CD14-positive monocyte (primary cell): ENCODE results near the gene MYO3B. TPM values are rescaled to one million over a fixed set of nuclear protein-coding genes. Genes with fewer than 3 reads are reported as not detected.

Experiments used
- DNase-seq, 3 donors: peaks; one replicate each; pipeline ENCODE4 v3.0.0-alpha.2; 2011 to 2022
- H2AFZ ChIP-seq: 2 replicates; pipeline ENCODE4 v1.6.0; 2012; ENCODE audit warnings: mild to moderate bottlenecking, low read depth, low read length, inconsistent platforms; ENCODE audit not compliant: insufficient read depth, poor library complexity, severe bottlenecking
- H3K27ac ChIP-seq, 2 donors: 1 replicate in 1 of 2; 2 replicates in 1 of 2; pipeline ENCODE4 v1.5.1; 2012 to 2013; ENCODE audit warnings: low read length in 2 of 2, control low read depth in 1 of 2, inconsistent platforms in 1 of 2, low read depth in 1 of 2, mild to moderate bottlenecking in 1 of 2
- H3K27me3 ChIP-seq, 2 donors: one replicate each; pipeline versions ENCODE4 v1.6.0 to v1.6.1; 2011 to 2013; ENCODE audit warnings: low read length in 2 of 2; ENCODE audit not compliant: control insufficient read depth in 2 of 2, insufficient read depth in 2 of 2
- H3K36me3 ChIP-seq, 2 donors: replicated peaks in 1 of 2; 1 replicate in 1 of 2; 2 replicates in 1 of 2; pipeline versions ENCODE4 v1.5.1 to v1.6.1; 2012 to 2013; ENCODE audit warnings: low read length in 2 of 2, control low read depth in 1 of 2, inconsistent platforms in 1 of 2, mild to moderate bottlenecking in 1 of 2; ENCODE audit not compliant: insufficient read depth in 2 of 2, control insufficient read depth in 1 of 2
- H3K4me1 ChIP-seq, 2 donors: 1 replicate in 1 of 2; 2 replicates in 1 of 2; pipeline versions ENCODE4 v1.5.1 to v1.6.1; 2012 to 2013; ENCODE audit warnings: low read length in 2 of 2, control low read depth in 1 of 2, inconsistent platforms in 1 of 2, mild to moderate bottlenecking in 1 of 2, moderate library complexity in 1 of 2; ENCODE audit not compliant: insufficient read depth in 2 of 2, control insufficient read depth in 1 of 2
- H3K4me2 ChIP-seq: replicated peaks from 2 replicates; pipeline ENCODE3; 2012; ENCODE audit warnings: low read length, moderate library complexity, mild to moderate bottlenecking; ENCODE audit not compliant: poor library complexity, severe bottlenecking; ENCODE audit errors: extremely low read depth
- H3K4me3 ChIP-seq, 3 experiments: fragments of 200-600 bp in 1 of 3; sonication (generic) in 1 of 3; replicated peaks in 1 of 3; 1 replicate in 2 of 3; 2 replicates in 1 of 3; pipeline ENCODE4 v1.5.1; 2011 to 2013; ENCODE audit warnings: low read length in 3 of 3, mild to moderate bottlenecking in 3 of 3, control low read depth in 2 of 3, low read depth in 2 of 3, inconsistent platforms in 1 of 3, moderate library complexity in 1 of 3
- H3K79me2 ChIP-seq: 2 replicates; pipeline ENCODE4 v1.6.0; 2012; ENCODE audit warnings: mild to moderate bottlenecking, control low read depth, inconsistent platforms, low read length, moderate library complexity; ENCODE audit not compliant: insufficient read depth
- H3K9ac ChIP-seq: 2 replicates; pipeline ENCODE4 v1.6.0; 2017; ENCODE audit warnings: low read length, mild to moderate bottlenecking; ENCODE audit not compliant: insufficient read depth, poor library complexity, severe bottlenecking
- H3K9me3 ChIP-seq, 2 donors: replicated peaks in 1 of 2; 1 replicate in 1 of 2; 2 replicates in 1 of 2; pipeline versions ENCODE4 v1.5.1 to v1.6.1; 2012 to 2013; ENCODE audit warnings: low read length in 2 of 2, control low read depth in 1 of 2; ENCODE audit not compliant: control insufficient read depth in 1 of 2, insufficient read depth in 1 of 2
- H4K20me1 ChIP-seq: 2 replicates; pipeline ENCODE4 v1.6.0; 2012; ENCODE audit warnings: mild to moderate bottlenecking, low read length, control low read depth, moderate library complexity; ENCODE audit not compliant: insufficient read depth
- H3K27ac Mint-ChIP-seq, 7 donors: one replicate each; pipeline ENCODE4 v1.8.0; 2020; ENCODE audit warnings: mild to moderate bottlenecking in 7 of 7, mixed read lengths in 7 of 7, moderate library complexity in 6 of 7, inconsistent platforms in 2 of 7
- H3K27me3 Mint-ChIP-seq, 3 donors: one replicate each; pipeline ENCODE4 v1.8.0; 2021 to 2022; ENCODE audit warnings: low read depth in 3 of 3, mild to moderate bottlenecking in 3 of 3, mixed read lengths in 3 of 3, moderate library complexity in 3 of 3, inconsistent platforms in 1 of 3
- H3K36me3 Mint-ChIP-seq, 2 donors: one replicate each; pipeline ENCODE4 v1.8.0; 2020; ENCODE audit warnings: mixed read lengths in 2 of 2, inconsistent platforms in 1 of 2, mild to moderate bottlenecking in 1 of 2
- H3K4me1 Mint-ChIP-seq: one replicate; pipeline ENCODE4 v1.8.0; 2020; ENCODE audit warnings: mild to moderate bottlenecking, mixed read lengths
- H3K4me3 Mint-ChIP-seq, 2 donors: one replicate each; pipeline ENCODE4 v1.8.0; 2020; ENCODE audit warnings: mild to moderate bottlenecking in 2 of 2, mixed read lengths in 2 of 2, moderate library complexity in 1 of 2
- H3K9me3 Mint-ChIP-seq, 7 donors: one replicate each; pipeline ENCODE4 v1.8.0; 2020 to 2022; ENCODE audit warnings: mixed read lengths in 7 of 7, mild to moderate bottlenecking in 6 of 7, moderate library complexity in 6 of 7, inconsistent platforms in 2 of 7
- CTCF ChIP-seq: fragments of 200-600 bp; IDR thresholded peaks from one replicate; pipeline ENCODE4 v1.8.0; 2022; ENCODE audit warnings: antibody characterized with exemption, mild to moderate bottlenecking
- WGBS: methylation state at CpG from one replicate; pipeline ENCODE4 v1.1.5; 2013; ENCODE audit warnings: missing lambda C conversion rate; ENCODE audit not compliant: insufficient coverage; 5-methylcytosine and 5-hydroxymethylcytosine counted together
- intact Hi-C, 2 donors: fragments of 100-400 bp; cut with micrococcal nuclease; formaldehyde crosslinking; loops; one replicate each; pipeline versions ENCODE4 v1.15.0 to v1.15.1; 2023
- polyA plus RNA-seq, 3 donors: library from polyadenylated mRNA; depleted of rRNA in 1 of 3; unstranded in 2 of 3; stranded (reverse) in 1 of 3; fragments of 300-500 nt in 2 of 3; fragments of >200 nt in 1 of 3; fragmentation: Illumina TruSeq in 2 of 3; gene quantifications; 1 replicate in 2 of 3; 2 replicates in 1 of 3; pipeline ENCODE4 v1.2.3, GENCODE V29; 2012 to 2021

The MYO3B gene
- polyA plus RNA-seq, 3 donors = not detected

- no peak overlapping the region for H3K4me3 Mint-ChIP-seq
- intact Hi-C loops = no loop called here
- WGBS = no CpG with 5 or more reads among the region's 2 CpGs
- H3K4me1 Mint-ChIP-seq = peaks cover 11% of the 10 kb centered on the region
- no peak overlapping the region for H3K4me3 ChIP-seq
- no peaks in the 10 kb centered on the region for H3K4me1 ChIP-seq
- H3K9me3 Mint-ChIP-seq = peaks cover 2 to 13% (median 3%) of the 10 kb centered on the region in 7 donors
- no peaks in the 10 kb centered on the region for H3K36me3 Mint-ChIP-seq
- H3K9me3 ChIP-seq = no peaks in the 10 kb centered on the region
- H3K79me2 ChIP-seq = no peaks in the 10 kb centered on the region
- no peak for TF ChIP-seq CTCF
- H3K27ac ChIP-seq = no peak overlapping the region
- no peak overlapping the region for H3K9ac ChIP-seq
- peaks cover 0 to 2% (median 2%) of the 10 kb centered on the region in 3 donors for H3K27me3 Mint-ChIP-seq
- no peaks in the 10 kb centered on the region for H3K27me3 ChIP-seq
- no peak overlapping the region for H3K4me2 ChIP-seq
- no peak overlapping the region for H3K27ac Mint-ChIP-seq
- no peaks in the 10 kb centered on the region for H3K36me3 ChIP-seq
- DNase-seq = no peak
- no peaks in the 10 kb centered on the region for H4K20me1 ChIP-seq
- H2AFZ ChIP-seq = no peak overlapping the region
Observed at GRCh38 chr2:170215021-170215420, 37.1 kb downstream of the MYO3B start.

- Mint-ChIP-seq H3K36me3 (no peaks in the 10 kb centered on the region), H3K27me3 (peaks cover 0 to 2% (median 2%) of the 10 kb centered on the region in 3 donors), H3K4me3 (no peak overlapping the region), H3K9me3 (peaks cover 0 to 6% (median 2%) of the 10 kb centered on the region in 7 donors), H3K27ac (no peak overlapping the region), H3K4me1 (peaks cover 11% of the 10 kb centered on the region)
- Histone ChIP-seq H2AFZ (no peak overlapping the region), H3K4me1 (no peaks in the 10 kb centered on the region), H4K20me1 (no peaks in the 10 kb centered on the region), H3K36me3 (no peaks in the 10 kb centered on the region), H3K9ac (no peak overlapping the region), H3K27ac (no peak overlapping the region), H3K4me2 (no peak overlapping the region), H3K79me2 (no peaks in the 10 kb centered on the region), H3K9me3 (no peaks in the 10 kb centered on the region), H3K27me3 (no peaks in the 10 kb centered on the region), H3K4me3 (no peak overlapping the region)
- TF ChIP-seq CTCF = no peak
- no peak for DNase-seq
- WGBS = no CpG with 5 or more reads among the region's 3 CpGs
- intact Hi-C loops = no loop called here
Observed at GRCh38 chr2:170216428-170216827, 38.5 kb downstream of the MYO3B start.
